Tibial nerve (tissue), 4 donors: Measurements from ENCODE around the gene ENDOV.

Source experiments
- EP300 ChIP-seq, 2 donors: sonication (generic); formaldehyde crosslinking; IDR thresholded peaks; one replicate each; pipeline ENCODE4 v1.6.1; 2017; ENCODE audit warnings: antibody characterized with exemption in 2 of 2, mild to moderate bottlenecking in 1 of 2
- POLR2A ChIP-seq, 2 donors: fragments of 450-650 bp; IDR thresholded peaks; one replicate each; pipeline ENCODE4 v1.6.1; 2017; ENCODE audit warnings: antibody characterized with exemption in 2 of 2, mild to moderate bottlenecking in 2 of 2, moderate library complexity in 2 of 2
- TF ChIP-seq, protein P1 (sequence below), 5 experiments: fragments of 200-600 bp in 3 of 5; fragments of 450-650 bp in 2 of 5; sonication (generic) in 3 of 5; IDR thresholded peaks; one replicate each; pipeline ENCODE4 v1.5.1; 2016 to 2019; ENCODE audit warnings: antibody characterized with exemption in 5 of 5, mild to moderate bottlenecking in 3 of 5, moderate library complexity in 2 of 5

DNA sequence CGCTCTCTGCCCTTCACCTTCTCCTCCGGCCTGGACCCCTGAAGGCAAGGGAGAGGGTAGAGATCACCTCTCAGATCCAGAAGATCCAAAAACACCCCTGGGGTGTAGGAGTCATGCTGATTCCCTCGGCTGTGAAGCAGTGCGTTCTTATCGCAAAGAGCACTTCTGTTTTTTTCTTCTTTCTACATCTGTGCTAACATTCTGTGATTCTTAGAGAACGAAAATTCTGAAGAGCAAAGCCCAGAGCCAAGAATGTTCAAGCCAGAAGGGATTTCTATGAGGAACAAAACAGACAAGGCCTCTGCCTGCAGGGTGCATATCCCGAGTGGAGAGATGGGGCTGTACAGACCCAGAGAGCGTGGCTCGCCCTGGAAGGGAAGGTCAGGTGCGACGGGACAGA, 44.3 kb downstream of the ENDOV start:
- TF ChIP-seq EP300 (IDR thresholded peaks at IDR 0.05) = no peak
- TF ChIP-seq, protein P1, sequence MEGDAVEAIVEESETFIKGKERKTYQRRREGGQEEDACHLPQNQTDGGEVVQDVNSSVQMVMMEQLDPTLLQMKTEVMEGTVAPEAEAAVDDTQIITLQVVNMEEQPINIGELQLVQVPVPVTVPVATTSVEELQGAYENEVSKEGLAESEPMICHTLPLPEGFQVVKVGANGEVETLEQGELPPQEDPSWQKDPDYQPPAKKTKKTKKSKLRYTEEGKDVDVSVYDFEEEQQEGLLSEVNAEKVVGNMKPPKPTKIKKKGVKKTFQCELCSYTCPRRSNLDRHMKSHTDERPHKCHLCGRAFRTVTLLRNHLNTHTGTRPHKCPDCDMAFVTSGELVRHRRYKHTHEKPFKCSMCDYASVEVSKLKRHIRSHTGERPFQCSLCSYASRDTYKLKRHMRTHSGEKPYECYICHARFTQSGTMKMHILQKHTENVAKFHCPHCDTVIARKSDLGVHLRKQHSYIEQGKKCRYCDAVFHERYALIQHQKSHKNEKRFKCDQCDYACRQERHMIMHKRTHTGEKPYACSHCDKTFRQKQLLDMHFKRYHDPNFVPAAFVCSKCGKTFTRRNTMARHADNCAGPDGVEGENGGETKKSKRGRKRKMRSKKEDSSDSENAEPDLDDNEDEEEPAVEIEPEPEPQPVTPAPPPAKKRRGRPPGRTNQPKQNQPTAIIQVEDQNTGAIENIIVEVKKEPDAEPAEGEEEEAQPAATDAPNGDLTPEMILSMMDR (IDR thresholded peaks at IDR 0.05) = no peak
- TF ChIP-seq POLR2A (IDR thresholded peaks at IDR 0.05) = no peak
